Glutamatergic neuron (in vitro differentiated cells): ENCODE data around the gene NPHP4. TPM values are rescaled to one million over a fixed set of nuclear protein-coding genes. Genes with fewer than 3 reads are reported as not detected.
A peak's percentile ranks its signal among the peaks of the same experiment; 100 is the strongest.

Source experiments
- DNase-seq: peaks from one replicate; pipeline ENCODE4 v3.0.0; 2022
- H3K27ac Mint-ChIP-seq: one replicate; pipeline ENCODE4 v1.8.0; 2020; ENCODE audit warnings: mild to moderate bottlenecking, mixed read lengths, inconsistent platforms; ENCODE audit not compliant: unreplicated experiment
- H3K27me3 Mint-ChIP-seq: one replicate; pipeline ENCODE4 v1.8.0; 2020; ENCODE audit warnings: mild to moderate bottlenecking, moderate library complexity, mixed read lengths, inconsistent platforms; ENCODE audit not compliant: unreplicated experiment
- H3K36me3 Mint-ChIP-seq: one replicate; pipeline ENCODE4 v1.8.0; 2020; ENCODE audit warnings: mild to moderate bottlenecking, mixed read lengths, inconsistent platforms; ENCODE audit not compliant: unreplicated experiment
- H3K4me1 Mint-ChIP-seq: one replicate; pipeline ENCODE4 v1.8.0; 2020; ENCODE audit warnings: mild to moderate bottlenecking, low read depth, mixed read lengths, inconsistent platforms; ENCODE audit not compliant: unreplicated experiment
- H3K4me3 Mint-ChIP-seq: one replicate; pipeline ENCODE4 v1.8.0; 2020; ENCODE audit warnings: mild to moderate bottlenecking, mixed read lengths, inconsistent platforms; ENCODE audit not compliant: unreplicated experiment
- H3K9me3 Mint-ChIP-seq: one replicate; pipeline ENCODE4 v1.8.0; 2020; ENCODE audit warnings: mild to moderate bottlenecking, moderate library complexity, mixed read lengths, inconsistent platforms; ENCODE audit not compliant: unreplicated experiment
- CTCF ChIP-seq: fragments of 200-600 bp; sonication (generic); IDR thresholded peaks from one replicate; pipeline ENCODE4 v1.5.0; 2021; ENCODE audit not compliant: partially characterized antibody, unreplicated experiment
- total RNA-seq: library from RNA; stranded (reverse); fragmentation: NEBNext Ultra II Directional; extraction: Animal tissue kit (Norgen Biotek cat#: 25700); gene quantifications from one replicate; pipeline ENCODE4 v1.2.1, GENCODE V29; 2021; ENCODE audit not compliant: unreplicated experiment

The NPHP4 gene
- total RNA-seq, 1 donor from 2014 or later: 28.4 TPM

- H3K4me3 Mint-ChIP-seq: no peak overlapping the region
- H3K36me3 Mint-ChIP-seq: no peaks in the 10 kb centered on the region
- H3K27ac Mint-ChIP-seq: peak overlapping the region; percentile 8
- no peak for DNase-seq
- H3K27me3 Mint-ChIP-seq: peaks cover 8% of the 10 kb centered on the region
- no peak for TF ChIP-seq CTCF
- H3K4me1 Mint-ChIP-seq: peaks cover 7% of the 10 kb centered on the region
- H3K9me3 Mint-ChIP-seq: peaks cover 9% of the 10 kb centered on the region
Observed at GRCh38 chr1:6029351-6029750, 37.1 kb upstream of the NPHP4 start.

- Mint-ChIP-seq H3K36me3 (no peaks in the 10 kb centered on the region), H3K4me3 (no peak overlapping the region), H3K27ac (no peak overlapping the region), H3K4me1 (peaks cover 7% of the 10 kb centered on the region), H3K27me3 (peaks cover 7% of the 10 kb centered on the region), H3K9me3 (peaks cover 8% of the 10 kb centered on the region)
- no peak for TF ChIP-seq CTCF
- DNase-seq: no peak
Observed at GRCh38 chr1:6028042-6028850, 36.0 kb upstream of the NPHP4 start.

GRCh38 chr1:6027591-6027990 is 35.4 kb upstream of the NPHP4 start:
- no peak for DNase-seq
- H3K4me3 Mint-ChIP-seq: no peak overlapping the region
- no peak for TF ChIP-seq CTCF
- no peaks in the 10 kb centered on the region for H3K36me3 Mint-ChIP-seq
- H3K4me1 Mint-ChIP-seq: peaks cover 7% of the 10 kb centered on the region
- H3K9me3 Mint-ChIP-seq: peaks cover 3% of the 10 kb centered on the region
- H3K27me3 Mint-ChIP-seq: peaks cover 3% of the 10 kb centered on the region
- H3K27ac Mint-ChIP-seq: peak overlapping the region; percentile 8

- H3K27me3 Mint-ChIP-seq: peaks cover 3% of the 10 kb centered on the region
- DNase-seq: peak; percentile 39
Observed at GRCh38 chr1:6026095-6026809, 34.0 kb upstream of the NPHP4 start.

More at GRCh38 chr1:6026095-6026809, 34.0 kb upstream of the NPHP4 start:
- H3K27ac Mint-ChIP-seq: no peak overlapping the region
- TF ChIP-seq CTCF: no peak
- no peaks in the 10 kb centered on the region for H3K36me3 Mint-ChIP-seq
- H3K4me1 Mint-ChIP-seq: peaks cover 7% of the 10 kb centered on the region
- H3K9me3 Mint-ChIP-seq: peaks cover 1% of the 10 kb centered on the region
- H3K4me3 Mint-ChIP-seq: no peak overlapping the region
